ENCODE results near the gene KDM6A. TPM values are rescaled to one million over a fixed set of nuclear protein-coding genes. Genes with fewer than 3 reads are reported as not detected.
"Not testable (repeated sequence)": the region's sequence is repeated elsewhere in the genome, so short reads cannot be mapped to it uniquely, and the experiment has no call there.

The KDM6A gene
- total and polyA plus RNA-seq, 2 of the 13 experiments (the other 11 are each of a cell fraction or from before 2014, with no cell fraction given), result 16.7 to 18.2 TPM

GRCh38 chrX:45134315-45134731 lies 261.3 kb downstream of the KDM6A start (continued):
- TF ChIP-seq, protein P1, sequence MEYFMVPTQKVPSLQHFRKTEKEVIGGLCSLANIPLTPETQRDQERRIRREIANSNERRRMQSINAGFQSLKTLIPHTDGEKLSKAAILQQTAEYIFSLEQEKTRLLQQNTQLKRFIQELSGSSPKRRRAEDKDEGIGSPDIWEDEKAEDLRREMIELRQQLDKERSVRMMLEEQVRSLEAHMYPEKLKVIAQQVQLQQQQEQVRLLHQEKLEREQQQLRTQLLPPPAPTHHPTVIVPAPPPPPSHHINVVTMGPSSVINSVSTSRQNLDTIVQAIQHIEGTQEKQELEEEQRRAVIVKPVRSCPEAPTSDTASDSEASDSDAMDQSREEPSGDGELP (IDR thresholded peaks at IDR 0.05; ENCODE audit: borderline replicate concordance, low read depth), result peak; percentile 29; the same call in 1 of the 2 replicates
- TF ChIP-seq ZFX (CRISPR knock-in tag; IDR thresholded peaks at IDR 0.05; ENCODE audit: low read depth) (peak; percentile 92), GABPB1 (CRISPR knock-in tag; IDR thresholded peaks at IDR 0.05) (peak; percentile 30; the same call in 1 of the 2 replicates), ZNF710 (CRISPR knock-in tag; IDR thresholded peaks at IDR 0.05; ENCODE audit: borderline replicate concordance) (no peak), MAF1 (CRISPR knock-in tag; IDR thresholded peaks at IDR 0.05; ENCODE audit: borderline replicate concordance) (no peak)

DNA sequence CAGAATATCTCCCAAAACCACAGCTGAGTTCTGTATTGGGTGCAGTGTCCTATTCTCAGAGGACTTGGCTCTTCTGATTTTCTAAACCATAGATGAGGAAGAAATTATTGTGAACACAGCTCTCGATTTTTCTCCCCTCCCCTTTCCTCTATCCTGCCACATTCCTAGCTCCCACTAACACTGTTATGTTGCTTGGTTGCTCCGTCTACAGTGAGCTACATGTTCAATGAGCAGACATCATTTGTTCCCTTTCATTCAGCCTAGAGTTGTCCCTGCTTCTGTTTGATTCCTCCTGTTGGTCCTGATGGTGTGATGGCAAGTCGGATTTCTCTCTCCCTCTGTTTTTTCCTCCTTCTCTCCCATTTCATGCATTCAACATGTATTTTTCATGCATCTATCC lies 261.8 kb downstream of the KDM6A start:
- TF ChIP-seq JUN (CRISPR knock-in tag; IDR thresholded peaks at IDR 0.05) (no peak), RBFOX2 (IDR thresholded peaks at IDR 0.05; ENCODE audit: low read depth, low read length) (0 out of 2 replicates have a peak, but pooled peaks have one; percentile 22), ZNF121 (CRISPR knock-in tag; IDR thresholded peaks at IDR 0.05) (no peak)
- FAIRE-seq, result no peak
- Histone ChIP-seq H3K9me3 (ENCODE audit: low read length) (no peaks in the 10 kb centered on the region), H3K4me3 (replicated peaks in 1 of 3; ENCODE audit: insufficient read depth in 1 of 3, low read depth in 2 of 3, low read length in 3 of 3) (peak overlapping the region; percentile 41 to 57 (median 55); a peak in 5 of 6 replicates), H3K27ac (ENCODE audit: extremely low read length, insufficient read depth, low read length) (peak overlapping the region; percentile 68), H3K79me2 (ENCODE audit: insufficient read depth, low read length) (no peaks in the 10 kb centered on the region), H3K4me1 (ENCODE audit: insufficient read depth, low read length) (peaks cover 16% of the 10 kb centered on the region), H4K20me1 (ENCODE audit: insufficient read depth, low read length) (no peaks in the 10 kb centered on the region), H3K9ac (ENCODE audit: insufficient read depth, low read depth, low read length) (peak overlapping the region; percentile 69), H3K27me3 (ENCODE audit: control insufficient read depth in 1 of 2, insufficient read depth in 2 of 2, low read length in 2 of 2) (no peaks in the 10 kb centered on the region), H3K36me3 (replicated peaks in 1 of 2; ENCODE audit: control insufficient read depth in 1 of 2, insufficient read depth in 2 of 2, low read length in 2 of 2) (no peaks in the 10 kb centered on the region), H3K4me2 (ENCODE audit: low read depth, low read length) (peak overlapping the region; percentile 84), H2AFZ (ENCODE audit: low read length) (peak overlapping the region; percentile 88)
- in situ Hi-C loops (cut with HindIII; ENCODE audit: extremely low pct_ligation_motif_present, low pct_unique_long_range_greater_than_20kb), result no loop called here
- POLR2A ChIA-PET, result no interaction called here
- BruUV-seq (replicated peaks), result TSS peak; percentile 86
- peak; percentile 8 for DNase-seq (ENCODE audit: low spot score)
- peak; percentile 64 for ATAC-seq
- WGBS (ENCODE audit: low lambda C conversion rate), result 4% methylated on average over 3 of the region's 3 CpGs
- intact Hi-C loops (cut with micrococcal nuclease; ENCODE audit: unreplicated experiment), result no loop called here
- CTCF ChIA-PET (ENCODE audit: low intra/inter-chr PET ratio, low total read pairs), result no interaction called here

DNA sequence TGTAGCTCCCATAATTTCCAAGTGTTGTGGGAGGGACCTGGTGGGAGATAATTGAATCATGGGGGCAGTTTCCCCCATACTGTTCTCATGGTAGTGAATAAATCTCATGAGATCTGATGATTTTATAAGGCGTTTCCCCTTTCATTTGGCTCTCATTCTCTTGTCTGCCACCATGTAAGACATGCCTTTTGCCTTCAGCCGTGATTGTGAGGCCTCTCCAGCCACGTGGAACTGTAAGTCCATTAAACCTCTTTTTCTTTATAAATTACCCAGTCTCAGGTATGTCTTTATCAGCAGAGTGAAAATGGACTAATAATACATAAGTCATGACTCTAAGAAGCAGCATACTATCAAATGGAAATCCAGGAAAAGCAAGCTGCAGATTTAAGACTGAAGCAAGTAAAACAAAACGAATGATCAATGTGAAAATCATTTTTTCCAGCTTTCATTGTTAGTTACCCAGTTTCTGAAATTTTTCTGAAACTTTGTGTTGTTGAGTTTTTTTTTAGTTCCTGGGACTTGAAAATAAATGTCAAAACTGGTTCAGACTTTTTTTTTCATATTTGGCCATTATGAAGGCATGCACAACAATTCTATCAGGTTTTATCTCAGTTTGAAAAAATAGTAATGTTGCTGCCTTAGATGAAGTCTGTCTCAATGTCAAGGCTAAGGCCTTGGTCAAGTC lies 262.5 kb downstream of the KDM6A start:
- H3K79me2 ChIP-seq (ENCODE audit: insufficient read depth, low read length); H4K20me1 ChIP-seq (ENCODE audit: insufficient read depth, low read length); H3K27ac ChIP-seq (ENCODE audit: extremely low read length, insufficient read depth, low read length); FAIRE-seq; in situ Hi-C loops (cut with HindIII; ENCODE audit: extremely low pct_ligation_motif_present, low pct_unique_long_range_greater_than_20kb); H3K9ac ChIP-seq (ENCODE audit: insufficient read depth, low read depth, low read length); H3K4me3 ChIP-seq (replicated peaks in 1 of 3; ENCODE audit: insufficient read depth in 1 of 3, low read depth in 2 of 3, low read length in 3 of 3); ATAC-seq; intact Hi-C loops (cut with micrococcal nuclease; ENCODE audit: unreplicated experiment); H2AFZ ChIP-seq (ENCODE audit: low read length); H3K27me3 ChIP-seq (ENCODE audit: control insufficient read depth in 1 of 2, insufficient read depth in 2 of 2, low read length in 2 of 2); POLR2A ChIA-PET; BruUV-seq (replicated peaks); CTCF ChIA-PET (ENCODE audit: low intra/inter-chr PET ratio, low total read pairs); H3K36me3 ChIP-seq (replicated peaks in 1 of 2; ENCODE audit: control insufficient read depth in 1 of 2, insufficient read depth in 2 of 2, low read length in 2 of 2); DNase-seq (ENCODE audit: low spot score); H3K9me3 ChIP-seq (ENCODE audit: low read length); H3K4me2 ChIP-seq (ENCODE audit: low read depth, low read length): not testable (repeated sequence)
- 93% methylated on average over 4 of the region's 4 CpGs for WGBS (ENCODE audit: low lambda C conversion rate)
- peaks cover 23% of the 10 kb centered on the region for H3K4me1 ChIP-seq (ENCODE audit: insufficient read depth, low read length)
